IPS-18a (cell line): ENCODE measurements around the gene RPL6.
"Not testable (repeated sequence)": the region's sequence is repeated elsewhere in the genome, so short reads cannot be mapped to it uniquely, and the experiment has no call there.

Source experiments
- H3K27ac ChIP-seq: one replicate; pipeline ENCODE4 v1.5.1; 2013; ENCODE audit warnings: low read length
- H3K27me3 ChIP-seq: one replicate; pipeline ENCODE4 v1.6.1; 2013; ENCODE audit warnings: mild to moderate bottlenecking, low read length; ENCODE audit not compliant: control insufficient read depth, insufficient read depth
- H3K36me3 ChIP-seq: one replicate; pipeline ENCODE4 v1.6.1; 2013; ENCODE audit warnings: low read depth, low read length; ENCODE audit not compliant: control insufficient read depth
- H3K4me1 ChIP-seq: one replicate; pipeline ENCODE4 v1.6.1; 2013; ENCODE audit warnings: low read depth, low read length; ENCODE audit not compliant: control insufficient read depth
- H3K4me3 ChIP-seq: one replicate; pipeline ENCODE4 v1.5.1; 2013; ENCODE audit warnings: low read length
- H3K9ac ChIP-seq: one replicate; pipeline ENCODE4 v1.6.1; 2013; ENCODE audit warnings: mild to moderate bottlenecking, low read length, moderate library complexity
- H3K9me3 ChIP-seq: one replicate; pipeline ENCODE4 v1.6.1; 2013; ENCODE audit warnings: low read depth, low read length; ENCODE audit not compliant: control insufficient read depth

RPL6 gene

DNA sequence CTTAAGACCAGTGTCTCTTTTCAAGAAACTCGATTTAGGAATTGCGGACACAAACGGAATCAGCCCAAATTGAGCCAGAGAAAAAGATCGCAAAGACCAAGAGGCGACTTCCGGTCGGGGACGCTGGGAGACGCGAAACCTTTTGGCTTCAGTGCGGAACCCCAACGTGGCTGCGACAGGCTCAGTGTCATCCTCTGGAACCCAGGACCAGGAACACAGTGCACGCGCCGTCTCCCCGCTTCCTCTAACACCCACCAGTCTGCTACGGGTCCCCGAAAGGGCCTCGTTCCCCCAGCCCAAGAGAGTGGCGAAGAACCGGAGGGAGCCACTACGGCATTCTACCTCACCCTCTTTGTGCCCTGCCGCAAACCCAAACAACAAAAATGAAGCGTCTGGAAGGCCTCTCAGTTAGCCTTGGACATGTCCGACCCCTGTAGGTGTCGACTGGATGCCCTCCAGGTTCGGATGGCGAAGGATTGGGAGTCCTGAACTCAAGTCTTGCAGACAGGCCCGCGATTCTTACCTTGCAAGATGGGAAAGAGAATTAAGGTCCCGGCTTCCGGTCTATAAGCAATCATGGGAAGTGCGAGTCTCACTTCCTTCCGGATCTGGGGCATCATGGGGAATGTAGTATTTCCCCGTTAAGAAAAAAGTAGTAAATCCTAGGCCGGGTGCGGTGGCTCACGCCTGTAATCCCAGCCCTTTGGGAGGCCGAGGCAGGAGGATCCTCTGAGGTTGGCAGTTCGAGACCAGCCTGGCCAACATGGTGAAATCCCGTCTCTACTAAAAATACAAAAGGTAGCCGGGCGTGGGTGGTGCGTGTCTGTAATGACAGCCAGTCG, at the start of gene RPL6:
TSS of gene RPL6 (minus strand) at position 542 of the 842 bp plus-strand sequence. CDS start 949 bp downstream, outside the sequence.
- H3K9me3 ChIP-seq, result no peaks in the 10 kb centered on the region
- peak within 1 kb of the TSS; percentile 97 for H3K9ac ChIP-seq
- H3K4me1 ChIP-seq, result no peaks in the 10 kb centered on the region
- H3K27me3 ChIP-seq, result no peaks in the 10 kb centered on the region
- H3K36me3 ChIP-seq, result peaks cover 41% of the 10 kb centered on the region
- peak within 1 kb of the TSS; percentile 94 for H3K27ac ChIP-seq
- H3K4me3 ChIP-seq, result peak within 1 kb of the TSS; percentile 89

- Histone ChIP-seq H3K9ac (no peak overlapping the region), H3K9me3 (no peaks in the 10 kb centered on the region), H3K27ac (no peak overlapping the region), H3K36me3 (peaks cover 42% of the 10 kb centered on the region), H3K4me1 (no peaks in the 10 kb centered on the region), H3K27me3 (no peaks in the 10 kb centered on the region), H3K4me3 (no peak overlapping the region)
Measured at GRCh38 chr12:112458751-112459150, 49.3 kb upstream of the RPL6 start.

DNA sequence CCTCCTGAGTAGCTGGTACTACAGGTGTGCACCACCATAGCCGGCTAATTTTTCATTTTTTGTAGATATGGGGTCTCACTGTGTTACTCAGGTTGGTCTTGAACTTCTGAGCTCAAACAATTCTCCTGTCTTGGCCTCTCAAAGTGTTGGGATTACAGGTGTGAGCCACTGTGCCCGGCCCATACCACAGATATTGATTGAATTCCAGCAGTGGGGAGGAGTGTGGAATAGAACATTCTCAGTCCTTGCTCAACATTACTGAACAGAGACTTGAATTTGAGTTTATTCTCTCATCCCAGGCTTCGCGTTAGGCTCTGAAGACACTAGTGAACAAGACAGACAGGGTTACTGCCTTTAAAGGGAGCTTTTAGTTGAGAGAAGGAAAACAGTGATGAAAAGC, 48.9 kb upstream of the RPL6 start:
- H3K9ac ChIP-seq, result no peak overlapping the region
- no peaks in the 10 kb centered on the region for H3K9me3 ChIP-seq
- H3K4me3 ChIP-seq, result no peak overlapping the region
- H3K36me3 ChIP-seq, result peaks cover 41% of the 10 kb centered on the region
- no peaks in the 10 kb centered on the region for H3K27me3 ChIP-seq
- H3K27ac ChIP-seq, result no peak overlapping the region
- H3K4me1 ChIP-seq, result no peaks in the 10 kb centered on the region

GRCh38 chr12:112457142-112457541, 47.7 kb upstream of the RPL6 start:
- peaks cover 46% of the 10 kb centered on the region for H3K36me3 ChIP-seq
- H3K9me3 ChIP-seq, H3K27me3 ChIP-seq, H3K27ac ChIP-seq, H3K4me3 ChIP-seq, H3K9ac ChIP-seq, H3K4me1 ChIP-seq: not testable (repeated sequence)

DNA sequence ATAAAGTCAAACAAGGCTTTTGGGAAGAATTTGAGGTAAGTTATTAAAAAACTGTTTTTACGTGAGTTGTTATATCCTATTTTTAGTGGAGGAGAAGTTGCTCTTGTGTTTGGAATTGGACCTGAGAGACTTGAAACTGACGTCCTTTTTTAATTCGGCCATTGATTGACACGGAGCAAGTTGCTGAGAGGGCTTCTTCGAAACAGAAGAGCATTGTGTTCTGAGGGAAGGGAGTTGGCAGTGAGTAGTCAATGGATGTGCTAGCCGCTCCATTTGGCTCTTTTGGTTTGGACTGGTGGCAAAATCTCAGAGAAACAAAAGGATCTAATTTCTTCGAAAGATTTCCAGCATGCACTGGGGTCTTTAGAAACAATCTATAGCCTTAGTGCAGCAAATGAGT, 46.6 kb upstream of the RPL6 start:
- Histone ChIP-seq H3K4me1 (no peaks in the 10 kb centered on the region), H3K36me3 (peaks cover 52% of the 10 kb centered on the region), H3K9me3 (no peaks in the 10 kb centered on the region), H3K9ac (no peak overlapping the region), H3K4me3 (no peak overlapping the region), H3K27me3 (no peaks in the 10 kb centered on the region), H3K27ac (no peak overlapping the region)

DNA sequence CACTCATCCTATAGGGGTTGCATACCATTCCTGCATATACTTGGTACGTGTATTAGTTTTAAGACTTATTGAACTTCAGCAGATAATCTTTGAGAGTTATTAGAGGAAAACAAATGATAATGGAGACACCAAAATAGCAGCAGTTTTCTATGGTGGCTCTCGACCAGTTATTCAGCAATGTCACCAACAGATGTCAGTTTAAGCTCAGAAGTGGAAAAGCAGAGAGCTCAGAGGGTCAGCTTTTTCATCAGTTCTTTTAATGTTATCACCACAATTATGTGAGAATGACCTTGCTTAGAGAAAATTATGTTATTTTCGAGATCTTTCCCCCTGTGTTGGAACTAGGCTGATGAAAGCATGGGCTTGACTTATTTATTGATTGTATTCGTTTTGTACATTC, 41.3 kb upstream of the RPL6 start:
- Histone ChIP-seq H3K9me3 (no peaks in the 10 kb centered on the region), H3K4me1 (no peaks in the 10 kb centered on the region), H3K27ac (no peak overlapping the region), H3K27me3 (no peaks in the 10 kb centered on the region), H3K4me3 (no peak overlapping the region), H3K9ac (no peak overlapping the region), H3K36me3 (peaks cover 55% of the 10 kb centered on the region)

DNA sequence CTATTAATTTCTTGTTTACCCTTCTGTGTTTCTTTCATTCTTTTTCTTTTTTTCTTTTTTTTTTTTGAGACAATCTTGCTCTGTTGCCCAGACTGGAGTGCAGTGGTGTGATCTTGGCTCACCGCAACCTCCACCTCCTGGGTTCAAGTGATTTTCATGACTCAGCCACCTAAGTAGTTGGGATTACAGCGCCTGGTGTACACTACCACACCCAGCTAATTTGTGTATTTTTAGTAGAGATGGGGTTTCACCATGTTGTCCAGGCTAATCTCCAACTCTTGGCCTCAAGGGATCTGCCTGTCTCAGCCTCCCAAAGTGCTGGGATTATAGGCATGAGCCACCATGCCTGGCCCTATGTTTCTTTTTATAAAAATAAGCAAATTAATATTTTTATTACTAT, 38.8 kb upstream of the RPL6 start:
- H3K27ac ChIP-seq, H3K27me3 ChIP-seq, H3K4me3 ChIP-seq, H3K9me3 ChIP-seq, H3K9ac ChIP-seq, H3K4me1 ChIP-seq: not testable (repeated sequence)
- peaks cover 33% of the 10 kb centered on the region for H3K36me3 ChIP-seq

- Histone ChIP-seq H3K27ac (no peak overlapping the region), H3K4me3 (no peak overlapping the region), H3K9me3 (no peaks in the 10 kb centered on the region), H3K9ac (no peak overlapping the region), H3K4me1 (no peaks in the 10 kb centered on the region), H3K36me3 (peaks cover 29% of the 10 kb centered on the region), H3K27me3 (no peaks in the 10 kb centered on the region)
Measured at GRCh38 chr12:112447106-112447505, 37.7 kb upstream of the RPL6 start.

GRCh38 chr12:112446008-112446725, 36.8 kb upstream of the RPL6 start:
- Histone ChIP-seq H3K4me3 (no peak overlapping the region), H3K27ac (no peak overlapping the region), H3K9ac (no peak overlapping the region), H3K9me3 (no peaks in the 10 kb centered on the region), H3K27me3 (no peaks in the 10 kb centered on the region), H3K36me3 (peaks cover 24% of the 10 kb centered on the region), H3K4me1 (no peaks in the 10 kb centered on the region)

GRCh38 chr12:112443916-112444315, 34.5 kb upstream of the RPL6 start:
- no peak overlapping the region for H3K4me3 ChIP-seq
- peaks cover 11% of the 10 kb centered on the region for H3K36me3 ChIP-seq
- no peaks in the 10 kb centered on the region for H3K9me3 ChIP-seq

DNA sequence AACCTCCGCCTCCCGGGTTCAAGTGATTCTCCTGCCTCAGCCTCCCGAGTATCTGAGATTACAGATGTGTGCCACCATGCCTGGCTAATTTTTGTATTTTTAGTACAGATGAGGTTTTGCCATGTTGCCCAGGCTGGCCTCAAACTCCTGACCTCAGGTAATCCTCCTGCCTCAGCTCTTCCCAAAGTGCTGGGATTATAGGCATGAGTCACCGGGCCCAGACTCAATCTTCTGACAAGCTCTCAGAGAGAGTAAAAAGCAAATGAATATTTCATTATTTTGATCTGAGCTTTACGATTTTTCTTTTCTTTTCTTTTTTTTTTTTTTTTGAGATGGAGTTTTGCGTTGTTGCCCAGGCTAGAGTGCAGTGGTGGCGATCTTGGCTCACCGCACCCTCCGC, 31.2 kb upstream of the RPL6 start:
- not testable (repeated sequence) for H3K9ac ChIP-seq, H3K4me1 ChIP-seq, H3K4me3 ChIP-seq, H3K27me3 ChIP-seq, H3K27ac ChIP-seq, H3K9me3 ChIP-seq, H3K36me3 ChIP-seq

More at GRCh38 chr12:112443916-112444315, 34.5 kb upstream of the RPL6 start:
- H3K4me1 ChIP-seq, result no peaks in the 10 kb centered on the region
- no peak overlapping the region for H3K27ac ChIP-seq
- H3K27me3 ChIP-seq, result no peaks in the 10 kb centered on the region
- no peak overlapping the region for H3K9ac ChIP-seq

DNA sequence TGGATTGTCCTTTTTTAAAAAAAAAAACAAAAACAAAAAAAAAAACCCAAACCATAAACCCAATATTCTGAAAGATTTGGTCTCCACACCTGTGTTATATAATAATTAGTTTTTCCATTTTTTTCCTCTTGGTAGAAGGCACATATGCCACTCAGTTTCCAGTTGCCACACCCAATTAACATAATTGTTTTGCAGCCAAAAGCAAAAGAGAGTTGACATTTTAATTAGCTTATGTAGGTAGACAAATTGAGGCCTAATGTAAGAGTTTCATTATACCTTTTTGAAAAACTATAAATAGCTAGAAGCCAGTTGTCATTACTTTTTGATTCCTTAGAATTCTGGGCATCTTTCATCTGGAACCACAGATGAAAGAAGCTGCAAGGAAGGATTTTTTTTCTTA, 30.4 kb upstream of the RPL6 start:
- Histone ChIP-seq H3K9ac (no peak overlapping the region), H3K4me3 (no peak overlapping the region), H3K4me1 (no peaks in the 10 kb centered on the region), H3K36me3 (no peaks in the 10 kb centered on the region), H3K27ac (no peak overlapping the region), H3K9me3 (no peaks in the 10 kb centered on the region), H3K27me3 (no peaks in the 10 kb centered on the region)
